CD4-positive, alpha-beta T cell (primary cell): ENCODE results near the gene S100A2. TPM values are rescaled to one million over a fixed set of nuclear protein-coding genes. Genes with fewer than 3 reads are reported as not detected.

Experiments
- ATAC-seq: fragments of 200-7000 bp; cut with Tn5 transposase; one replicate; pipeline ENCODE4 v1.10.0; 2022; ENCODE audit warnings: mild to moderate bottlenecking; ENCODE audit not compliant: poor library complexity
- CTCF ChIA-PET: fragments of 350-600 bp; sonication (Branson Sonifier 250); formaldehyde crosslinking; loops from one replicate; lab custom pipeline; 2021; ENCODE audit warnings: antibody characterized with exemption, inconsistent platforms; lab: Charles Lee
- POLR2A ChIA-PET: fragments of 350-600 bp; sonication (Branson Sonifier 250); formaldehyde crosslinking; loops from one replicate; lab custom pipeline; 2021; ENCODE audit warnings: antibody characterized with exemption, inconsistent platforms; lab: Charles Lee
- DNase-seq, 14 experiments: peaks; one replicate each; pipeline ENCODE4 v3.0.0-alpha.2; 2013 to 2020; ENCODE audit warnings: mixed read lengths in 2 of 14
- H3K27ac ChIP-seq, 2 donors: one replicate each; pipeline versions ENCODE4 v1.5.1 to v1.7.0; 2013; ENCODE audit warnings: low read length in 2 of 2, low read depth in 1 of 2, mild to moderate bottlenecking in 1 of 2
- H3K27me3 ChIP-seq, 2 experiments: 1 replicate in 1 of 2; 2 replicates in 1 of 2; pipeline versions ENCODE4 v1.6.1 to v1.7.0; 2013; ENCODE audit warnings: low read length in 2 of 2, control low read depth in 1 of 2, mild to moderate bottlenecking in 1 of 2, moderate library complexity in 1 of 2; ENCODE audit not compliant: insufficient read depth in 2 of 2, control insufficient read depth in 1 of 2
- H3K36me3 ChIP-seq: one replicate; pipeline ENCODE4 v1.6.1; 2013; ENCODE audit warnings: low read length, control low read depth; ENCODE audit not compliant: insufficient read depth
- H3K4me1 ChIP-seq: one replicate; pipeline ENCODE4 v1.6.1; 2013; ENCODE audit warnings: low read length, control low read depth; ENCODE audit not compliant: insufficient read depth
- H3K4me3 ChIP-seq: one replicate; pipeline ENCODE4 v1.5.1; 2013; ENCODE audit warnings: mild to moderate bottlenecking, low read length, moderate library complexity
- H3K9me3 ChIP-seq, 2 experiments: 1 replicate in 1 of 2; 2 replicates in 1 of 2; pipeline versions ENCODE4 v1.6.1 to v1.7.0; 2013; ENCODE audit warnings: low read length in 2 of 2, mild to moderate bottlenecking in 2 of 2, control low read depth in 1 of 2, moderate library complexity in 1 of 2; ENCODE audit not compliant: control insufficient read depth in 1 of 2, insufficient read depth in 1 of 2
- H3K27ac Mint-ChIP-seq: one replicate; pipeline ENCODE4 v1.8.0; 2020; ENCODE audit warnings: mixed read lengths
- H3K27me3 Mint-ChIP-seq: one replicate; pipeline ENCODE4 v1.8.0; 2021; ENCODE audit warnings: mixed read lengths
- H3K36me3 Mint-ChIP-seq: one replicate; pipeline ENCODE4 v1.8.0; 2021; ENCODE audit warnings: low read depth, mixed read lengths
- H3K4me1 Mint-ChIP-seq: one replicate; pipeline ENCODE4 v1.8.0; 2021; ENCODE audit warnings: low read depth, mixed read lengths
- H3K4me3 Mint-ChIP-seq: one replicate; pipeline ENCODE4 v1.8.0; 2020; ENCODE audit warnings: mild to moderate bottlenecking, mixed read lengths
- H3K9me3 Mint-ChIP-seq: one replicate; pipeline ENCODE4 v1.8.0; 2020; ENCODE audit warnings: mixed read lengths
- CTCF ChIP-seq: fragments of 200-600 bp; IDR thresholded peaks from one replicate; pipeline ENCODE4 v1.8.0; 2022; ENCODE audit warnings: antibody characterized with exemption, mild to moderate bottlenecking
- intact Hi-C, 2 experiments: fragments of 100-400 bp; cut with DNase I in 1 of 2; cut with micrococcal nuclease in 1 of 2; formaldehyde crosslinking; loops; one replicate each; pipeline versions ENCODE4 v1.15.1 to v1.9.0; 2023 to 2025; cut with DNase I, micrococcal nuclease
- total RNA-seq, 174 experiments: library from RNA in 2 of 174; stranded (reverse) in 2 of 174; gene quantifications; one replicate each; pipeline ENCODE4 v1.2.3 and lab custom pipeline; 2021 to 2026

Gene S100A2
- total RNA-seq, 2 experiments from 2014 or later: not detected

- H3K4me3 ChIP-seq: no peak overlapping the region
- H3K36me3 ChIP-seq: no peaks in the 10 kb centered on the region
- H3K4me1 Mint-ChIP-seq: no peaks in the 10 kb centered on the region
- POLR2A ChIA-PET: no interaction called here
- no peak overlapping the region for H3K27ac Mint-ChIP-seq
- H3K27me3 ChIP-seq: no peaks in the 10 kb centered on the region
- H3K36me3 Mint-ChIP-seq: no peaks in the 10 kb centered on the region
- H3K4me3 Mint-ChIP-seq: no peak overlapping the region
- H3K27me3 Mint-ChIP-seq: no peaks in the 10 kb centered on the region
- ATAC-seq (no peak), DNase-seq (no peak)
- H3K4me1 ChIP-seq: peaks cover under 1% of the 10 kb centered on the region
- CTCF ChIA-PET: interaction anchor here (0.6 kb wide), 1 partner anchor 33 kb away, joined by 3 read pairs; no protein-coding TSS in a partner anchor
- H3K9me3 ChIP-seq: no peaks in the 10 kb centered on the region
- no peak overlapping the region for H3K27ac ChIP-seq
- H3K9me3 Mint-ChIP-seq: no peaks in the 10 kb centered on the region
- TF ChIP-seq CTCF: no peak
- intact Hi-C loops: no loop called here
Measured at GRCh38 chr1:153612111-153612754, 46.6 kb upstream of the S100A2 start.

- Histone ChIP-seq H3K27ac (no peak overlapping the region), H3K36me3 (no peaks in the 10 kb centered on the region), H3K4me1 (no peaks in the 10 kb centered on the region), H3K4me3 (no peak overlapping the region), H3K9me3 (no peaks in the 10 kb centered on the region), H3K27me3 (no peaks in the 10 kb centered on the region)
- Mint-ChIP-seq H3K27ac (no peak overlapping the region), H3K4me3 (no peak overlapping the region), H3K36me3 (no peaks in the 10 kb centered on the region), H3K4me1 (no peaks in the 10 kb centered on the region), H3K27me3 (no peaks in the 10 kb centered on the region), H3K9me3 (no peaks in the 10 kb centered on the region)
- DNase-seq: no peak
- intact Hi-C loops: no loop called here
- no peak for TF ChIP-seq CTCF
- POLR2A ChIA-PET: no interaction called here
- no peak for ATAC-seq
- CTCF ChIA-PET: no interaction called here
Measured at GRCh38 chr1:153611356-153611755, 45.7 kb upstream of the S100A2 start.

GRCh38 chr1:153610811-153611301 lies 45.2 kb upstream of the S100A2 start:
- no peaks in the 10 kb centered on the region for H3K9me3 ChIP-seq
- no peak overlapping the region for H3K4me3 ChIP-seq
- Mint-ChIP-seq H3K4me1 (no peaks in the 10 kb centered on the region), H3K9me3 (no peaks in the 10 kb centered on the region), H3K36me3 (no peaks in the 10 kb centered on the region), H3K27ac (no peak overlapping the region), H3K27me3 (no peaks in the 10 kb centered on the region), H3K4me3 (no peak overlapping the region)
- CTCF ChIA-PET: no interaction called here
- H3K27ac ChIP-seq: no peak overlapping the region
- H3K36me3 ChIP-seq: no peaks in the 10 kb centered on the region
- intact Hi-C loops: no loop called here
- H3K4me1 ChIP-seq: no peaks in the 10 kb centered on the region
- H3K27me3 ChIP-seq: no peaks in the 10 kb centered on the region
- ATAC-seq (no peak), DNase-seq (no peak)
- POLR2A ChIA-PET: no interaction called here
- no peak for TF ChIP-seq CTCF
